GM20000 (cell line): Measurements from ENCODE around the gene BANK1.
"Not testable (repeated sequence)": the region's sequence is repeated elsewhere in the genome, so short reads cannot be mapped to it uniquely, and the experiment has no call there.

ENCODE experiments used
- DNase-seq: peaks from one replicate; pipeline ENCODE4 v3.0.0; 2012; ENCODE audit warnings: low spot score
- TF ChIP-seq, protein P1 (sequence below): IDR thresholded peaks from 2 replicates; pipeline ENCODE4 v1.5.1; 2012; ENCODE audit warnings: mild to moderate bottlenecking, control low read depth; ENCODE audit errors: extremely low read depth, missing control alignments

The BANK1 gene

DNA sequence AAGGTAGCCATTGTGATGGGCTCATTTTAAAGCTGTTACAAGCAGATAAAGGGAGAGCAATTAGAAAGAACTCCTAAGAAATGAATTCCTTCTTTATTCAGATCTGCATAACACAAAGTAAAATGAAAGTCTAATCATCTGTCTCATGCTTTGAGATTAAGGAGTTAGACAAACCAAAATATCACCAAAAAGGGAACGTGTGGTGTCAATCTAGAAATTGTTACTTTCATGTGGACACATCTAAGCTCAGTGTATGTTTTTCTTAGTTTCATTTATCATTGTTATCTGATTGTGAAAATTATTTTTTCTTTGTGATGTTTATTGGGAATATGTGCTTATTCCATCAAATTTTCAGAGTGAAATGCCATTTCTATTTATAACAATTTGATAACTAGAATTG is 80.3 kb downstream of the BANK1 start:
- TF ChIP-seq, protein P1, sequence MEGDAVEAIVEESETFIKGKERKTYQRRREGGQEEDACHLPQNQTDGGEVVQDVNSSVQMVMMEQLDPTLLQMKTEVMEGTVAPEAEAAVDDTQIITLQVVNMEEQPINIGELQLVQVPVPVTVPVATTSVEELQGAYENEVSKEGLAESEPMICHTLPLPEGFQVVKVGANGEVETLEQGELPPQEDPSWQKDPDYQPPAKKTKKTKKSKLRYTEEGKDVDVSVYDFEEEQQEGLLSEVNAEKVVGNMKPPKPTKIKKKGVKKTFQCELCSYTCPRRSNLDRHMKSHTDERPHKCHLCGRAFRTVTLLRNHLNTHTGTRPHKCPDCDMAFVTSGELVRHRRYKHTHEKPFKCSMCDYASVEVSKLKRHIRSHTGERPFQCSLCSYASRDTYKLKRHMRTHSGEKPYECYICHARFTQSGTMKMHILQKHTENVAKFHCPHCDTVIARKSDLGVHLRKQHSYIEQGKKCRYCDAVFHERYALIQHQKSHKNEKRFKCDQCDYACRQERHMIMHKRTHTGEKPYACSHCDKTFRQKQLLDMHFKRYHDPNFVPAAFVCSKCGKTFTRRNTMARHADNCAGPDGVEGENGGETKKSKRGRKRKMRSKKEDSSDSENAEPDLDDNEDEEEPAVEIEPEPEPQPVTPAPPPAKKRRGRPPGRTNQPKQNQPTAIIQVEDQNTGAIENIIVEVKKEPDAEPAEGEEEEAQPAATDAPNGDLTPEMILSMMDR = no peak
- DNase-seq = no peak

DNA sequence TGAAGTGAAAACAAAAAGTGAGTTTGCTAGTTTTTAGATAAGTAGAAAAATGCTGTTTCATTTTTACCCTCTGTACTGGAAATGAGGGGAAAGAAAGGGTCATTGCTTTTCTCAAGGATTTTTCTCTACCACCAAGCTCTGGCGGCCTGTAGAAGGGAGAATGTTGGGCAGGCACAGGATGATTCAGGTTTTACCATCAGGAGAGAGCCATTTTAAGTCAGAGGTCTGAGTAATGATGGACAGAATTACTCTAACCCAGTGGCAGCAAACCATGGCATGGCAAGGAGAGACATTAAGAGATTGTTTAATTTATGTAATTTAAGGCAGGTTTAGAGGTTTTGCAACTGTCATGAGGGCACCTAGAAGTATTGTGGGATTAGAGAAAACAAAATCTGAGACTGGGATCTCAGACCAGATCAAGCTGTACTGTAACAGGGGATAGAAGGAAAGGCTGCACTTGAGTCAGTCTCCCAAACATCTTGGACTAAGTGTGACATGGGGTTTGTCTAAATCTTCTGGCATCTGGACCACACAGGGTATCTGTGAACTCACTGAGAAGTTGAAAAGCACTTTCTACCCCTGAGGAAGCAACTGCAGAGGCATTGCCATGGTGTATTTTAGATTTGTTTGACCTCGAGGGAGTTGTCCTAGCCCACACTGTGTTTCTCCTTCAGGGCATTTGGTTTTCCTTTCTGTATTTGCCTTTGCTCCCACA is 81.6 kb downstream of the BANK1 start:
- TF ChIP-seq, protein P1 = no peak
- no peak for DNase-seq

DNA sequence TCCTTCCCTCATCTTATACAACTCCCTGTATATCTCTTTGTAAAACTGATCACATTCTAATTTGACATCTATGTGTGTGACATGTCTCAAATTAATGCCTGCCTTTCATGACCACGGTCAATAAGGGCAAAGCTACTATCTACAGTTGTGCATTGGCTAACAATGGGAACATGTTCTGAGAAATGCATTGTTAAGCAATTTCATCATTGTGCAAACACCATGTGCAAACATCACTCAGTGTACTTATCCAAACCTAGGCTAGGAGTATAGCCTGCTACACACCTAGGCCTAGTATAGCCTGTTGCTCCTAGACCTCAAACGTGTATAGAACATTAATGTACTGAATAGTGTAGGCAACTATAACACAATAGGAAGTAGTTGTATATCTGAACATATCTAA is 95.0 kb downstream of the BANK1 start:
- no peak for DNase-seq
- TF ChIP-seq, protein P1 = no peak

DNA sequence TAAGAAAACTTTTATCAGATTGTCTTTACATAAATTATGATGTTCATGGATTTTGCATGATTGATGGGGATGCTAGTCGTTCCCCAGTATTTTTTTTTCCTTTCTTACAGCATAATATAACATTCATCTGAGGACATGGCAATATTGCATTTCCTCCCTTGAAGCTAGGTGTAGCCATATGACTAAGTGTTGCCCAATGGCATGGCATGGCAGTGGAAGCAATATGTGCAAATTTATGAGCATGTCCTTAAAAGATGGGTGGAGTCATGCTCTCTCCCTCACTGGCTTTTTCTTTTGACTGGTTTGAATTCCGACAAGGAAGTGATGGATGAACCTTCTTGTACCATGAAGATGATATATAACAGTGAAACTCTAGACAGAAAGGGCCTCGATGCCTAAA is 96.3 kb downstream of the BANK1 start:
- DNase-seq = no peak
- TF ChIP-seq, protein P1 = no peak

DNA sequence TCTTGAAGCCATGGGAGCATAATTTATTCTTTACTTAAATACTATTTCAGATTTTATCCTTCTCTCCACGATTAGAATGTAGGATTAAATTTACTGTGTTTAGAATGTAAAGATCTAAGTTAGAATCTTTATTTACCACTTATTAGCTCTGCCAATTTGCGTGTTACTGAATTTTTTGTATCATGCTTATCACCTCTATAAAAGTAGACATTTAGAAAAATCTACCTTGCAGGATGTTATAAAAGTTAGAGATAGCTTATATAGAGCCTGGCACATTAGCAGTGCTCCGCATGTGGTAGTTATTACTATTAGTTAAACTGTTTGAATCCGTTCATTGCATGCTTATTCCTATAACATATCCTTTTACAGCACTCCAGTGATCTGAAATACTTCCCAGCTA is 97.9 kb downstream of the BANK1 start:
- TF ChIP-seq, protein P1 = no peak
- DNase-seq = no peak

DNA sequence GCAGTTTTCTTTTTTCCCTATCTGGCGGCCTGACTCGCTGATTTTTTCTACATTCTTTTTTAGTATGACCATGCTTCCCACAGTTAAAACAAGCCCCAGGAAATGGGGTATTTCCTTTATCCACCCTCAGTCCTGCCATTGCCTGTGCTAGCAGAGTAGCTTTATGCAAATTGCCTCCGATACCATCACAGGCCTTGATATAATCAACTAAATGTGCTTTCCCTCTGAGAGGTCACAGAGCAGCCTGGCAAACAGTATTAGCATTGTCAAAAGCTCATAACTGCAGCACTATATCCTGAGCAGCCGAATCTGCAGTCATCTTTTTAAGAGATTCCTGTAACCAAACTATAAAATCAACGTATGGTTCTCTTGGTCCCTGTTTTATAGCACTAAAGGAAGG is 115.0 kb downstream of the BANK1 start:
- DNase-seq = not testable (repeated sequence)

DNA sequence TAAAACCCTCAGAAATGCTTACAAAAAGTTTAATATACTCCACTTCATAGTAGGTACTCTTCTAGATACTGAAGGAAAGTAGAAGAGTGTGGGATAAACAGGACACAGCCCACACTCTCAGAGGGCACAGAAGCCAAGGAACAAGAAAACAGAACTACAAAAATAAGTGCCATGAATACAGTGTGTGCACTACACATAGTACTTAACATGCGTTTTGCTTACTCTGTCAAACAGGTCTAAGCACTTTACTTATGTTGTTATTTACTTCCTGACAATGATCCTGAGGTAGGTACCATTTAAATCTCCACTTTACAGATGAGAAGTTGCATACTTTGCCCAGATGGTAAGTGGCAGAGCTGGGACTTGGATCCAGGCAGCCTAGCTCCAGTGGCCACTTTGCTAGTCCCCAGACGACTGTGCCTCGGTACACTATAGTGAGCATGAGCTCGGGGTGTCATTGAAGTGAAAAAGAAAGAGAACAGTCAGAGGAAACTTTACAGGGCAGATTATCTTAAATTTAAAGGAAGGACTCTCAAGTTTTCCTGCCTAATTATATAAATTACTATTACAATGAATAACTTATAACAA is 120.3 kb downstream of the BANK1 start:
- DNase-seq = no peak
- TF ChIP-seq, protein P1 = no peak

DNA sequence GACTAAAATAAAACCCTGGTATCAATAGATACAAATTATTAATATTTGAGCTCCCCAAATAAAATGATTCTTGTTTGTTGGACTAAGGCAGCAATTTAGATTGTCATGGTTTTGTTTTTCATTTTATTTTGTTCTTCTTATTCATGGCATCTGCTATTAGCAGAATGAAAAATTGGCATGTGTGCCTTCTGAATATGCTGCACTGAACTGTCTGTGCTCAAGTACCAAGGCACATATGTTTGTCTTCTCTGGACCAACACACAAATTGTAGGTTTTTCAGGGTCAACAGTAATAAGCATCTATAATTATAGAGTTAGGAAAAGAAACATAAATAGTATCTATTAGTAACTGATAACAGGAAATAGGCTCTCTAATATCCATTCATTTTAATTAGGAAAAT is 121.1 kb downstream of the BANK1 start:
- no peak for DNase-seq
- TF ChIP-seq, protein P1 = no peak
